ENCODE results near the gene UNC5A. TPM values are rescaled to one million over a fixed set of nuclear protein-coding genes. Genes with fewer than 3 reads are reported as not detected.

The UNC5A gene
- total and polyA plus RNA-seq, 2 of the 8 experiments (the other 6 are each of a cell fraction or from before 2014, with no cell fraction given), result 4.0 to 7.6 TPM

- no peak overlapping the region for H3K4ac ChIP-seq (replicated peaks; ENCODE audit: insufficient read length, low read depth, low read length)
- no peak overlapping the region for H2BK15ac ChIP-seq (ENCODE audit: low read length)
- H3K79me1 ChIP-seq (ENCODE audit: low read depth, low read length), result no peaks in the 10 kb centered on the region; the same call in 1 of the 2 replicates
- no peak for FAIRE-seq
- no peak overlapping the region for H4K5ac ChIP-seq (ENCODE audit: insufficient read length, low read depth, low read length)
- peak overlapping the region; percentile 67 to 76 for H3K4me2 ChIP-seq (ENCODE audit: insufficient read depth in 1 of 2, low read depth in 2 of 2, low read length in 2 of 2)
- H2BK20ac ChIP-seq (ENCODE audit: low read length), result no peak overlapping the region
- H2AK5ac ChIP-seq (ENCODE audit: low read depth, low read length), result no peak overlapping the region
- H3K4me1 ChIP-seq (replicated peaks in 1 of 4; ENCODE audit: control insufficient read depth in 3 of 4, insufficient read depth in 4 of 4, low read length in 3 of 4), result peaks cover 4 to 45% (median 21%) of the 10 kb centered on the region in 4 experiments
- ChIA-PET POLR2A (ENCODE audit: partially characterized antibody) (interaction anchor here (0.8 to 1.4 kb wide), 6 partner anchors 10 to 316 kb away, joined by 3 to 4 read pairs (median 3); no protein-coding TSS in a partner anchor), CTCF (ENCODE audit: partially characterized antibody) (interaction anchor here (0.8 to 2.1 kb wide), 18 partner anchors 9 to 156 kb away, joined by 3 to 12 read pairs (median 3); no protein-coding TSS in a partner anchor)
- no peak overlapping the region for H2AFZ ChIP-seq (ENCODE audit: low read length)
- H3K27ac ChIP-seq (ENCODE audit: low read depth, low read length), result no peak overlapping the region
- peaks cover 7% of the 10 kb centered on the region; the same call in 1 of the 2 replicates for H3K23me2 ChIP-seq (ENCODE audit: low read depth, low read length)
- peaks cover 1 to 9% of the 10 kb centered on the region in 2 experiments for H4K20me1 ChIP-seq (replicated peaks in 1 of 2; ENCODE audit: control insufficient read depth in 1 of 2, insufficient read depth in 2 of 2, low read length in 2 of 2)
- H4K8ac ChIP-seq (ENCODE audit: extremely low read depth, insufficient read depth, low read length), result peak overlapping the region; percentile 11; the same call in 1 of the 2 replicates
- H3K9me3 ChIP-seq (ENCODE audit: insufficient read depth in 2 of 2, low read depth in 1 of 2, low read length in 1 of 2), result no peaks in the 10 kb centered on the region
- no peak overlapping the region; the same call in 1 of the 2 replicates for H2BK12ac ChIP-seq (ENCODE audit: low read depth, low read length)
- H3K9ac ChIP-seq (replicated peaks in 1 of 4; ENCODE audit: extremely low read depth in 1 of 4, low read depth in 3 of 4, low read length in 3 of 4), result no peak overlapping the region
- H3K27me3 ChIP-seq (replicated peaks in 1 of 4; ENCODE audit: control insufficient read depth in 3 of 4, extremely low read depth in 1 of 4, insufficient read depth in 3 of 4, low read length in 3 of 4), result peaks cover 7 to 16% (median 12%) of the 10 kb centered on the region in 4 experiments
- WGBS, 2 experiments (ENCODE audit: extremely low coverage in 1 of 2, insufficient coverage in 1 of 2, insufficient read length in 1 of 2, insufficient replicate concordance in 2 of 2, low coverage in 1 of 2, low lambda C conversion rate in 2 of 2, missing lambda C conversion rate in 1 of 2), result 36% methylated on average over 7 of the region's 9 CpGs; no CpG with 5 or more reads in 1 of the 2 experiments
- no peak overlapping the region for H3K23ac ChIP-seq (ENCODE audit: insufficient read length)
- H3K56ac ChIP-seq (replicated peaks; ENCODE audit: insufficient read length, low read depth, low read length), result no peak overlapping the region
- no peak overlapping the region for H2BK5ac ChIP-seq (ENCODE audit: low read depth, low read length)
- H3K18ac ChIP-seq (ENCODE audit: extremely low read depth, low read length), result no peak overlapping the region; the same call in 1 of the 2 replicates
- peak overlapping the region; percentile 46 for H4K91ac ChIP-seq (replicated peaks; ENCODE audit: insufficient read length, low read length)
- H3K36me3 ChIP-seq (ENCODE audit: control insufficient read depth in 2 of 4, insufficient read depth in 4 of 4, low read length in 3 of 4), result no peaks in the 10 kb centered on the region
- H3K14ac ChIP-seq (ENCODE audit: insufficient read length), result no peak overlapping the region
- no peaks in the 10 kb centered on the region for H3K79me2 ChIP-seq (ENCODE audit: control insufficient read depth in 1 of 2, insufficient read depth in 2 of 2, low read length in 2 of 2)
- peak overlapping the region; percentile 23 to 66 (median 31); a peak in 7 of 8 replicates for H3K4me3 ChIP-seq (ENCODE audit: extremely low read depth in 1 of 4, insufficient read depth in 2 of 4, low read depth in 3 of 4, low read length in 4 of 4)
- no peak overlapping the region for H2BK120ac ChIP-seq (replicated peaks; ENCODE audit: low read depth, low read length)
- DNase-seq (ENCODE audit: low read depth in 1 of 2, low spot score in 2 of 2), result peak in 1 of 2 experiments; percentile 58
- TF ChIP-seq RFX5 (IDR thresholded peaks at IDR 0.05; ENCODE audit: borderline replicate concordance, low read depth, low read length), result no peak
- TF ChIP-seq HDAC2 (IDR thresholded peaks at IDR 0.05; ENCODE audit: borderline replicate concordance in 1 of 2, low read depth in 2 of 2, low read length in 2 of 2), result no peak
Observed at GRCh38 chr5:176816791-176817347, 6.5 kb downstream of the UNC5A start.

Data from H1 (cell line).